Panc1 (cell line): ENCODE measurements around the gene IL7R. TPM values are rescaled to one million over a fixed set of nuclear protein-coding genes. Genes with fewer than 3 reads are reported as not detected.

ENCODE experiments used
- ATAC-seq: fragments of 200-7000 bp; cut with Tn5 transposase; 2 replicates; pipeline ENCODE4 v1.9.1; 2020; ENCODE audit warnings: mild to moderate bottlenecking, moderate library complexity
- BruUV-seq: library from RNA; stranded (reverse); fragments of 400-500 nt; replicated peaks from 2 replicates; lab custom pipeline; 2021; lab: Mats Ljungman, UMichigan
- CTCF ChIA-PET: fragments of 300-600 bp; sonication (Branson Sonifier 250); formaldehyde crosslinking; loops from one replicate; lab custom pipeline; 2022; ENCODE audit warnings: antibody characterized with exemption; lab: Charles Lee
- POLR2A ChIA-PET: fragments of 300-600 bp; sonication (Branson Sonifier 250); formaldehyde crosslinking; loops from one replicate; lab custom pipeline; 2022; ENCODE audit warnings: antibody characterized with exemption; lab: Charles Lee
- DNase-seq: peaks from one replicate; pipeline ENCODE4 v3.0.0-alpha.2; 2010; ENCODE audit warnings: low read depth, low spot score
- H3K27ac ChIP-seq: 2 replicates; pipeline ENCODE4 v1.5.1; 2011; ENCODE audit warnings: mild to moderate bottlenecking, low read length, inconsistent platforms
- H3K27me3 ChIP-seq: fragments of 200-500 bp; sonication (Bioruptor generic); 2 replicates; pipeline ENCODE4 v1.6.0; 2014; ENCODE audit warnings: low read length, inconsistent platforms; ENCODE audit not compliant: control insufficient read depth, insufficient read depth
- H3K36me3 ChIP-seq: fragments of 200-500 bp; sonication (Bioruptor generic); 2 replicates; pipeline ENCODE4 v1.5.1; 2014; ENCODE audit warnings: inconsistent platforms, mild to moderate bottlenecking, low read length, moderate library complexity; ENCODE audit not compliant: control insufficient read depth, insufficient read depth
- H3K4me1 ChIP-seq: 2 replicates; pipeline ENCODE4 v1.5.1; 2011; ENCODE audit warnings: inconsistent platforms, mild to moderate bottlenecking, low read length, moderate library complexity; ENCODE audit not compliant: control insufficient read depth, insufficient read depth
- H3K4me3 ChIP-seq, 2 experiments: 2 replicates each; pipeline ENCODE4 v1.5.1; 2011 to 2012; ENCODE audit warnings: low read depth in 2 of 2, low read length in 2 of 2, mild to moderate bottlenecking in 2 of 2, inconsistent platforms in 1 of 2, moderate library complexity in 1 of 2
- H3K9me3 ChIP-seq: fragments of 200-500 bp; sonication (Bioruptor generic); 2 replicates; pipeline ENCODE4 v1.5.1; 2014; ENCODE audit warnings: low read depth, mild to moderate bottlenecking, inconsistent platforms, low read length, moderate library complexity; ENCODE audit not compliant: control insufficient read depth, insufficient read depth
- CTCF ChIP-seq: fragments of 450-650 bp; IDR thresholded peaks from 2 replicates; pipeline ENCODE4 v1.5.1; 2017; ENCODE audit warnings: mild to moderate bottlenecking
- POLR2AphosphoS5 ChIP-seq: IDR thresholded peaks from 2 replicates; pipeline ENCODE4 v1.6.1; 2012; ENCODE audit warnings: mild to moderate bottlenecking, low read depth, low read length, moderate library complexity
- REST ChIP-seq, 2 experiments: IDR thresholded peaks; 2 replicates each; pipeline ENCODE4 v1.6.1; 2011 to 2012; ENCODE audit warnings: low read depth in 2 of 2, control low read depth in 1 of 2, low read length in 1 of 2, mild to moderate bottlenecking in 1 of 2, moderate library complexity in 1 of 2; ENCODE audit not compliant: insufficient read depth in 1 of 2
- SIN3A ChIP-seq: IDR thresholded peaks from 2 replicates; pipeline ENCODE4 v1.6.1; 2012; ENCODE audit warnings: low read depth, mild to moderate bottlenecking, low read length, moderate library complexity, borderline replicate concordance; ENCODE audit not compliant: insufficient read depth
- TCF7L2 ChIP-seq: IDR thresholded peaks from 2 replicates; pipeline ENCODE4 v1.6.1; 2011; ENCODE audit warnings: mild to moderate bottlenecking, low read depth, low read length, inconsistent platforms
- in situ Hi-C: cut with HindIII; loops from 2 replicates; pipeline ENCODE4 v1.10.0; 2016; ENCODE audit warnings: low sequenced_read_pairs, low pct_unique_long_range_greater_than_20kb
- intact Hi-C: fragments of 100-400 bp; cut with micrococcal nuclease; formaldehyde crosslinking; loops from one replicate; pipeline ENCODE4 v1.10.0; 2022; ENCODE audit not compliant: unreplicated experiment
- total RNA-seq: library from RNA; stranded (reverse); gene quantifications from one replicate; pipeline ENCODE4 v1.2.1, GENCODE V29; 2021; ENCODE audit not compliant: unreplicated experiment

The IL7R gene
- total RNA-seq, 1 experiment from 2014 or later = 0.90 TPM

GRCh38 chr5:35908814-35909213 is 52.1 kb downstream of the IL7R start:
- H3K4me1 ChIP-seq = no peaks in the 10 kb centered on the region
- intact Hi-C loops = no loop called here
- POLR2A ChIA-PET = interaction anchor here (0.6 kb wide), 1 partner anchor 155 kb away, joined by 6 read pairs; no protein-coding TSS in a partner anchor
- ATAC-seq = no peak
- DNase-seq = no peak
- no peaks in the 10 kb centered on the region for H3K27me3 ChIP-seq
- no peak for TF ChIP-seq TCF7L2
- TF ChIP-seq SIN3A = no peak
- TF ChIP-seq POLR2AphosphoS5 = no peak
- TF ChIP-seq REST (IDR thresholded peaks at IDR 0.05; ENCODE audit: insufficient read depth in 1 of 2, low read depth in 2 of 2, low read length in 1 of 2) = no peak
- no peak for TF ChIP-seq CTCF
- no peak overlapping the region for H3K27ac ChIP-seq
- in situ Hi-C loops = no loop called here
- no peak overlapping the region for H3K4me3 ChIP-seq
- H3K36me3 ChIP-seq = no peaks in the 10 kb centered on the region
- no TSS peak for BruUV-seq
- CTCF ChIA-PET = no interaction called here
- 0 out of 2 replicates have a peak, but pooled peaks cover 2% of the 10 kb centered on the region for H3K9me3 ChIP-seq

GRCh38 chr5:35919191-35919590 is 62.5 kb downstream of the IL7R start:
- no peak for DNase-seq
- no peaks in the 10 kb centered on the region for H3K4me1 ChIP-seq
- H3K36me3 ChIP-seq = no peaks in the 10 kb centered on the region
- H3K4me3 ChIP-seq = no peak overlapping the region
- no peak overlapping the region for H3K27ac ChIP-seq
- POLR2A ChIA-PET = no interaction called here
- no peak for ATAC-seq
- no peaks in the 10 kb centered on the region for H3K9me3 ChIP-seq
- CTCF ChIA-PET = interaction anchor here (0.6 kb wide), 2 partner anchors 44 to 916 kb away, joined by 4 to 6 read pairs; no protein-coding TSS in a partner anchor
- BruUV-seq = no TSS peak
- TF ChIP-seq TCF7L2 (no peak), REST (IDR thresholded peaks at IDR 0.05; ENCODE audit: insufficient read depth in 1 of 2, low read depth in 2 of 2, low read length in 1 of 2) (no peak), POLR2AphosphoS5 (no peak), SIN3A (no peak), CTCF (no peak)
- intact Hi-C loops (no loop called here), in situ Hi-C loops (no loop called here)
- peaks cover under 1% of the 10 kb centered on the region; the same call in 1 of the 2 replicates for H3K27me3 ChIP-seq
